Activated CD8-positive, alpha-beta T cell treated with anti-CD3 and anti-CD28 coated beads for 36 hours (primary cell): ENCODE measurements around the gene TBX19. TPM values are rescaled to one million over a fixed set of nuclear protein-coding genes. Genes with fewer than 3 reads are reported as not detected.

Experiments
- ATAC-seq: fragments of 200-7000 bp; cut with Tn5 transposase; one replicate; pipeline ENCODE4 v1.10.0; 2021; ENCODE audit warnings: mild to moderate bottlenecking, moderate library complexity
- CTCF ChIA-PET: fragments of 350-600 bp; sonication (Branson Sonifier 250); formaldehyde crosslinking; loops from one replicate; lab custom pipeline; 2021; ENCODE audit warnings: antibody characterized with exemption; lab: Charles Lee
- POLR2A ChIA-PET: fragments of 350-600 bp; sonication (Branson Sonifier 250); formaldehyde crosslinking; loops from one replicate; lab custom pipeline; 2021; ENCODE audit warnings: antibody characterized with exemption; lab: Charles Lee
- DNase-seq: peaks from one replicate; pipeline ENCODE4 v3.0.0-alpha.2; 2020
- H3K27ac Mint-ChIP-seq: one replicate; pipeline ENCODE4 v1.8.0; 2021; ENCODE audit warnings: mild to moderate bottlenecking, mixed read lengths
- H3K27me3 Mint-ChIP-seq: one replicate; pipeline ENCODE4 v1.8.0; 2021; ENCODE audit warnings: mixed read lengths
- H3K36me3 Mint-ChIP-seq: one replicate; pipeline ENCODE4 v1.8.0; 2021; ENCODE audit warnings: low read depth, mixed read lengths
- H3K4me1 Mint-ChIP-seq: one replicate; pipeline ENCODE4 v1.8.0; 2021; ENCODE audit warnings: low read depth, mixed read lengths
- H3K4me3 Mint-ChIP-seq: one replicate; pipeline ENCODE4 v1.8.0; 2021; ENCODE audit warnings: mild to moderate bottlenecking, moderate library complexity, mixed read lengths
- H3K9me3 Mint-ChIP-seq: one replicate; pipeline ENCODE4 v1.8.0; 2021; ENCODE audit warnings: mixed read lengths
- CTCF ChIP-seq: fragments of 200-600 bp; IDR thresholded peaks from one replicate; pipeline ENCODE4 v1.8.0; 2022; ENCODE audit warnings: antibody characterized with exemption, mild to moderate bottlenecking
- intact Hi-C: fragments of 100-400 bp; cut with micrococcal nuclease; formaldehyde crosslinking; loops from one replicate; pipeline ENCODE4 v1.10.0; 2022
- total RNA-seq, 2 experiments: library from RNA; stranded (reverse); gene quantifications; one replicate each; pipeline ENCODE4 v1.2.3, GENCODE V29; 2021

The TBX19 gene
- total RNA-seq, 2 experiments from 2014 or later, result 1.5 TPM

GRCh38 chr1:168291222-168291837 is 10.7 kb downstream of the TBX19 start:
- intact Hi-C loops, result no loop called here
- no peak for TF ChIP-seq CTCF
- POLR2A ChIA-PET, result no interaction called here

GRCh38 chr1:168293356-168293755 is 12.7 kb downstream of the TBX19 start:
- no peaks in the 10 kb centered on the region for H3K36me3 Mint-ChIP-seq
- ChIA-PET POLR2A (no interaction called here), CTCF (no interaction called here)
- intact Hi-C loops, result no loop called here
- no peak for TF ChIP-seq CTCF
- DNase-seq (no peak), ATAC-seq (no peak)
- H3K27ac Mint-ChIP-seq, result no peak overlapping the region
- no peaks in the 10 kb centered on the region for H3K9me3 Mint-ChIP-seq
- no peaks in the 10 kb centered on the region for H3K4me1 Mint-ChIP-seq
- H3K27me3 Mint-ChIP-seq, result no peaks in the 10 kb centered on the region
- no peak overlapping the region for H3K4me3 Mint-ChIP-seq

More at GRCh38 chr1:168291222-168291837, 10.7 kb downstream of the TBX19 start:
- no peaks in the 10 kb centered on the region for H3K36me3 Mint-ChIP-seq
- no peak overlapping the region for H3K27ac Mint-ChIP-seq
- no peak for ATAC-seq
- no peak for DNase-seq
- H3K27me3 Mint-ChIP-seq, result no peaks in the 10 kb centered on the region
- no peaks in the 10 kb centered on the region for H3K9me3 Mint-ChIP-seq
- peaks cover 13% of the 10 kb centered on the region for H3K4me1 Mint-ChIP-seq
- CTCF ChIA-PET, result interaction anchor here (1.2 to 1.3 kb wide), 2 partner anchors 9 to 51 kb away, joined by 4 read pairs; no protein-coding TSS in a partner anchor
- H3K4me3 Mint-ChIP-seq, result no peak overlapping the region

GRCh38 chr1:168295411-168296114 is 14.9 kb downstream of the TBX19 start:
- H3K4me1 Mint-ChIP-seq, result no peaks in the 10 kb centered on the region
- no peak for DNase-seq
- no peak for ATAC-seq
- H3K4me3 Mint-ChIP-seq, result no peak overlapping the region
- intact Hi-C loops, result no loop called here
- no peaks in the 10 kb centered on the region for H3K27me3 Mint-ChIP-seq
- TF ChIP-seq CTCF, result no peak
- H3K27ac Mint-ChIP-seq, result no peak overlapping the region
- ChIA-PET CTCF (interaction anchor here (1.3 to 1.9 kb wide), 3 partner anchors 9 to 48 kb away, joined by 3 to 5 read pairs (median 4); no protein-coding TSS in a partner anchor), POLR2A (no interaction called here)
- H3K36me3 Mint-ChIP-seq, result no peaks in the 10 kb centered on the region
- no peaks in the 10 kb centered on the region for H3K9me3 Mint-ChIP-seq

GRCh38 chr1:168297019-168297730 is 16.5 kb downstream of the TBX19 start:
- H3K27ac Mint-ChIP-seq, result no peak overlapping the region
- H3K4me1 Mint-ChIP-seq, result no peaks in the 10 kb centered on the region

More at GRCh38 chr1:168297019-168297730, 16.5 kb downstream of the TBX19 start:
- ATAC-seq, result no peak
- no peak for DNase-seq
- no peak for TF ChIP-seq CTCF
- no peak overlapping the region for H3K4me3 Mint-ChIP-seq
- ChIA-PET CTCF (interaction anchor here (1.8 kb wide), 1 partner anchor 11 kb away, joined by 4 read pairs; no protein-coding TSS in a partner anchor), POLR2A (interaction anchor here (0.6 kb wide), 1 partner anchor 366 kb away, joined by 3 read pairs; no protein-coding TSS in a partner anchor)
- intact Hi-C loops, result no loop called here
- H3K36me3 Mint-ChIP-seq, result no peaks in the 10 kb centered on the region
- no peaks in the 10 kb centered on the region for H3K27me3 Mint-ChIP-seq
- no peaks in the 10 kb centered on the region for H3K9me3 Mint-ChIP-seq
